Stromal cell of bone marrow (primary cell): ENCODE data around the gene ASB17.
A peak's percentile ranks its signal among the peaks of the same experiment; 100 is the strongest.
"Not testable (repeated sequence)": the region's sequence is repeated elsewhere in the genome, so short reads cannot be mapped to it uniquely, and the experiment has no call there.

Experiments used
- DNase-seq: peaks from one replicate; pipeline ENCODE4 v3.0.0-alpha.2; 2012; ENCODE audit warnings: low read depth

Gene ASB17, protein sequence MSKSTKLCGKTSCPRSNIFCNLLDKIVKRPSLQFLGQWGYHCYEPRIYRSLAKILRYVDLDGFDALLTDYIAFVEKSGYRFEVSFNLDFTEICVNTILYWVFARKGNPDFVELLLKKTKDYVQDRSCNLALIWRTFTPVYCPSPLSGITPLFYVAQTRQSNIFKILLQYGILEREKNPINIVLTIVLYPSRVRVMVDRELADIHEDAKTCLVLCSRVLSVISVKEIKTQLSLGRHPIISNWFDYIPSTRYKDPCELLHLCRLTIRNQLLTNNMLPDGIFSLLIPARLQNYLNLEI

DNA sequence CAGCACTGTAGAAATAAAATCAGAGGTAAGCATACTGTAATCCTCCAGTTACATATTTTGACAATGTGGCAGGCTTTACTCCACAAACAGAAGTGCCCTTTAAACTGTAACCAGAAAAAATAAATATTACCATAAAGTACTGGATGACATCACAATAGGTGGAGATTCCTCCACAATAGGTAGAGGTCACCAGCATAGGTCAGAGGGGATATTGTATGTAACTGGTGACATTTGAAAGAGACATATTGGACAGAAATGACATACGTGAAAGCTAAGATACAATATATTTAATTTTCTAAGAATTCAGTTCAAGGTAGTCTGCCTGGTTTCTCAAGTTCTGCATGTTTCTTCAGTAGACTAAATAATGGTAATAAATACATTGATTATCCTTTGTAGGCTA is at the start of gene ASB17:
Gene ASB17 (minus strand): TSS at position 101 of the 400 bp plus-strand sequence. CDS start 113 bp downstream, outside the sequence.
- no peak for DNase-seq

DNA sequence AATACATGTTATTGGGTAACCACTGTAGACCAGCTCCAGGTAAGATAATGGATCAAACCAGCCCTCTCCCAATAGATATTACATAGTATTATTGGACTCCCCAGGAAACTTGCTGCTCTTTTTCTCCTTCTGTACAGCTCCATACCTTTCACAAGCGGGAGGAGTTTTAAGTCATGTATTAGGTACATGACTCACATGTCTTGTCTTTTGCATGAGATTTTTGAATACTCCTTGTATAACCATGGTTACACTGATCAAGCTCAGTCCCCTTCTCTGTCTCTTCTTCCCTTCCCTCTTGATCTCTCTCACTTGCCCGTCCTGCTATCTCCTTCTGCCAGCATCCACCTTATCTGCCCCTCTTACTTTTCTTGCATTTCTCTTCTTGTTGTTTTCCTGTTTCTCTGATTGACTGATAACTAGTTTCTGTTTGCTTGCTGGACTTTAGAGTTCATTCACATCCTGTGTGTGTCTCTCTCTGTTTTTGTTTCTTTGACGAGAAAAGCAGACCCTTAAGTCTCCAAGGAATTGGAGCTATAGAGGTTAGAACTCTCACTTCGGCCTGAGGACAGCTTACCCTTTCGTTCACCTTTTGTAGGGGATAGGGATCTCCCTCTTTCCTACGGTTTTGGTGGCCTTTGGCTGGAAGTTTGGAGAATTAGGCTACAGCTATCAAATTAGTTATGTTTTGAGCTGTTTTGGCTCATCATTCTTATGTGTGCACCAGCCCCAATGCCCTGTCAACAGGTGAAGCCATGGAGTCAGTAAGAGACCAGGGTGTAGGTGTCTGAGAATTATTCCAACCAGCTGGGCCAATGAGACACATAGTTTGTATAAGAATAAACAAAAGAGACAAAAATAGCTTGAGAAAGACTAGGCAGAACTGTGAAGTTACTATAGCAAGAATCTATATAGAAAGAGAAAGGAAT is 49.0 kb upstream of the ASB17 start:
- no peak for DNase-seq

DNA sequence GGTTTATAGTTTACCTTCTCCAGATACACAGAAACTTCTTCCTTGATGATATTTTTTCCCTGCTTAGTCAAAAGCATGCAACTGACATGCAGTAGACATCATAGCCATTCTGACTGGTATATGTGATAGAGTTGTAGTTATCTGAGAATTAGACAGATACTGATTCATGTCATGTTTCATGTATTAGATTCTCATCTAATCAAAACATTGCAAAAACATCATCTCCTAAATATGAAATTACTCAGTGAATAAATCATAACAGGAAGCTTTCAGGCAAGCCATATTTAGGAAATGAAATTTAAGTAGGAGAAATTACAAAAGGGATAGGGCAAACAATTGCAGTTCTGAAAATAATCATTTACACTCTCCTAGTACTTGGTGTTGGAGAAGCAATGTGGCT is 38.4 kb upstream of the ASB17 start:
- no peak for DNase-seq

DNA sequence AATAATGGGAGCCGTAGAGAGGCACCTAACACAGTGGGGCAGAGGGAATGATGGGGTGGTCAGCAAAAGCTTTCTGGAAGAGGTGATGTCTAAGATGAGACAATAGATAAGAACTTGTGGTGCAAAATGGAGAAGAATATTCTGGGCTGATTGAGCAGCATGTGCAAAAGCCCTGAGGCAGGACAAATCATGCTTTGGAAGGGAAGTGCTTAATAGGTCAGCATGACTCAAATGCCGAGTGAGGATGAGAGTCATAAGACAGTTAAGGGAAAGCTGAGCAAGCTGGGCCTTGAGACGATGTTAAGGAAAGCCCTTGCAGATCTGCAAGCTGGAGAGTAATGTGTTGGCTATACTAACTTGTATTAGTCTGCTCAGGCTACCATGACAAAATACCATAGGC is 37.3 kb upstream of the ASB17 start:
- no peak for DNase-seq

DNA sequence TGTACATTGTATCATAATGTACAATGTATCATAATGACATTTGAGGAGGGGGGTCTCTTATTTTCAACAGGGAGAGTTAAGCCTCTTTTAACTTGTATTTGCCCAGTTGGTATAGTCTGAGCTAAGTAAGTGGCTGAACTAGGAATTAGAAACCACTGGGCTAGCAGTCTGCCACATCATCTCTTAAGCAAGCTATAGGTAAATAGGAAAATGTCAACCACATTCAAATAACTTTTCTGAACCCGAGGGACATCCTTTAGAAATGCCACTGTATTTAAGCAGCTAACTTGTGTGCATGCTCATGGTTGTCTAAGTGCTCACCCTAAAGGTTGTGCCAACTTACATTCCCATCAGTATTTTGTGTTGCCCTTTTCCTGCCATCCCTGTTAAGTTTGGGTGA is 35.5 kb upstream of the ASB17 start:
- DNase-seq, result no peak

DNA sequence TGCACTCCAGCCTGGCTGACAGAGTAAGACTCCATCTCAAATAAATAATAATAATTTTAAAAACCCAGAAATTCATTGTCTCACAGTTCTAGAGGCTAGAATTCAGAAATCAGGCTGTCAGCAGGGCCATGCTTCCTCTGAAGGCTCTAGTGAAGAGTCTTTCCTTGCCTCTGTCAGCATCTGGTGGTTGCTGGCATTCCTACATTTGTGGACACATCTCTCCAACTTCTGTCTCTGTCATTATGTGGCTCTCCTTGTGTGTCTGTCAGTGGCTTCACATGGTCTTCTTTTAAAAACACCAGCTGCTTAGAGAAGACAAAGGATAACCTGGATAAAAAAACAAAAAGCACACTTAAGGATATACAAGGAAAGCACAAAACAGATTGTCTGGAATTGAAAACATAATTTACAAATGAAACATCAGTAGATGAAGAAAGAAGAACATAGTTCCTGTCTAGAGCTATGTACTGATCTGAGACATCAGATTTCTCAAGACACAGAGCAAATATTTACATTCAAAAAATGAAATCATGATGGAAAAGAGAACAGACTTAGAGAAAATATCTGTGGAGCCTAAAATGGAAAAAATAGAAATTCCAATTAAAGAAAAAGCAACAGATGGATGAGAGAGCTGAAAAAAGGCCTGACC is 32.7 kb upstream of the ASB17 start:
- no peak for DNase-seq

DNA sequence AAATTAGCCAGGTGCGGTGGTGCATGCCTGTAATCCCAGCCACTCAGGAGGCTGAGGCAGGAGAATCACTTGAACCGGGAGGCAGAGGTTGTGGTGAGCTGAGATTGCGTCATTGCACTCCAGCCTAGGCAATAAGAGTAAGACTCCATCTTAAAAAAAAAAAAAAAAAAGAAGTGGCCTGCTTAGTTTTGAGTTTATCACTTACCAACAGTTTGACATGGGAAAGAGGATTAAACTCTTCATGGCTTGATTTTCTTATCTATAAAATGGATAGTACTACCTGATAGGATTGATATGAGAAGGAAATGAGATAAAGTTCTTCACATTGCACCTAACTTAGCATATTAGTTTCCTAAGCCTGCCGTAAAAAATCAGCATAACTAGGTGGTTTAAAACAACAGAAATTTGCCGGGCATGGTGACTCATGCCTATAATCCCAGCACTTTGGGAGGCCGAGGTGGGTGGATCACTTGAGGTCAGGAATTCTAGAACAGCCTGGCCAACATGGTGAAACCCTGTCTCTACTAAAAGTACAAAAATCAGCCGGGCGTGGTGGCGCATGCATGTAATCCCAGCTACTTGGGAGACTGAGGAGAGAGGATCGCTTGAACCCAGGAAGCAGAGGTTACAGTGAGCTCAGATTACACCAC is 32.0 kb upstream of the ASB17 start:
- DNase-seq, result peak; percentile 12

DNA sequence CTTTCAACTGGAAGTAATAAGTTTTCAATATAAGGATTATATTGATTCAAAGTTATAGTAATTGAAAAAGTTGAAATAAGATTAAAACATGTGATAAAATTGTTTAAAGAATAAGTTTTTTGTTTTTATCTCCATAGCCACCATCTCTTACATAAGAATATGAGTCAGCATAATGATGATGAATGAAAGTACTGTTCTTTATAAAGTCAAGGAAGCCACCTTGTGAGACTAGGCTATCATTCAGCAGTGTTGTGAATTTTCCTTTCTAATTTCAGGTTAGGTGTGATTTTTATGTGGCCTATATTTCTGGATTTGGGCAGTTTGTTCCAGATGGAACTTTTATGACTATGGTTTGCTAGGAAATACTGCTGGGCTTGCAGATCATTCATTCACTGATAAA is 22.4 kb upstream of the ASB17 start:
- DNase-seq, result peak; percentile 19

DNA sequence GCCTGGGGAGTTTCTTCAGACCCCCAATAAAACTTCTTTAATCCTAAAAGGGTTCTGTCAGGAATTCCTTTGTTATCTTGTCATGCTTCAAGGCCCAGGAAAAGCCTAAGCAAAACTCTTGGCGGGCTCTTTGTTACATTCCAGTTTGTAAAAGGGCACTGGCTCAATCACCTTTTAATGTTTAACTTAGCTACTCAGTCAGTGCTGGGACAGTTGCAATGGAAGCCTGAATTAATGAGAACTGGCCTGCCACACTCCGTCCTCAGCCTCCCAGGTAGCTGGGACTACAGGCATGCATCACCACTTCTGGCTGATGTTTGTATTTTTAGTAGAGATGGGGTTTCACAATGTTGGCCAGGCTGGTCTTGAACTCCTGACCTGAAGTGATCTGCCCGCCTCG is 21.3 kb upstream of the ASB17 start:
- DNase-seq, result no peak

DNA sequence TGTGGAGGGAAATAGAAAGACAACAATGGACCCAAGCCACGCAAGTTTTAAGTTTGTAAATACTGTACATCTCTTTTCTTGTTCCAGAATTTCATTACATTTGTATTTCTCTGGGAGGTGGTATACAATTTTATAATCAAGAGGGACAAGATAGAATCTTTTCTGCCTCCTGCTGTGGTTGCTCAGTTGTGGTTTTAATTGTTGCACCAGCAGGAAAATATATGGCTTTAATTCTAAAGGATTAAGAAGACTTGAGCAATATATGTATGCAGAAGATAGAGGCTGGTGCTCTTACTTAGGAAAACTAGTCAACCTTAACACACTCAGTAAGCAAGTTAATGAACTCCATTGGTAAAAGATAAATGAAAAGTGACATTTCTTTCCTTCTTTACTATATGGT is 19.8 kb upstream of the ASB17 start:
- DNase-seq, result no peak

DNA sequence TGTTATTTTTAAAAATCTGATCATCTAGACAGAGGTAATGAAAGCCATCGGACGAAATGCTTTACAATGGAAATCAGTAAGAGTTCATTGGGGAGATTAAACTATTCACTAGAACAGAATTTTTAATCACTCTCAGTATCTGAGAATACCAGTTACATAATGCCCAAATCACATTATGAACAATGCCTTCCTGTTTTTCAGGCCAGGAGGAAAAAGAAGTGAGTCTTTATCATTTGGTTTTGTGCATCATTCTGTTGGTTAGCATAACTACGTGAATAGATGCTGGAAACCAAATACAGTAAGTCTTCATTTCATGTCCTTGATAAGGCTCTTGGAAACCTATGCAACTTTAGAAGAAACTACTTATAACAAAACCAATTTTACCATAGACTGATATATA is 18.0 kb upstream of the ASB17 start:
- no peak for DNase-seq

DNA sequence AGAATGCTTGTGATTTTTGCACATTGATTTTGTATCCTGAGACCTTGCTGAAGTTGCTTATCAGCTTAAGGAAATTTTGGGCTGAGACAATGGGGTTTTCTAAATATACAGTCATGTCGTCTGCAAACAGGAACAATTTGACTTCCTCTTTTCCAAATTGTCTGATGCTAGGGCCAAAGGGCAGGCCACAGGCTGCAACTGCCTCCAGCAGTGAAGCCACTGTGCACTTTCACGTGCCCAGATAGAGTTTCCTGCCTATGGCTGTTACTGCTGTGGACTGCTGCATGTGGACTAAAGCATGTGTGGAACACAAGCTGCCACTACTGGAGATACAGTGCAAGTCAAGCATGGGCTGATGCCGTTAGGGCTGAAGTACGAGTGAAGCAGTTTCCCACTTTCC is 10.8 kb upstream of the ASB17 start:
- not testable (repeated sequence) for DNase-seq

DNA sequence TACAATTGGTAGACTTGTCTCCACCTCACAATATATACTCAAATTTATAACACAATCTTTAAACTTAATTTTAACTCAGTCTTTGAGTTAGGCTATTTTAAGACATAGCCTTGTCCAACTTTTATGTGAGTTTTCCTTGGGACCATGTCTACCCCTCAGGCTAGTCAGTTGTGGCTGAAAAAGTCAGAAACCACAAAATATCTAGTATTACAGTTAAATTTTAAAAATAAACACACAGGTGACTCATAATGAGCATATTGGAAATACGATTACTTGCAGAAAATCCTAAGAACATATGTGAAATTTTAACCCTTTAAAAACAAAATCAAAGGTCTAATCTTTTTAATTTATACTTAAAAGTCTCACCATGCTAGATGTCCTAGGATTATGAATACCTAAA is 4.8 kb upstream of the ASB17 start:
- DNase-seq, result peak; percentile 9

DNA sequence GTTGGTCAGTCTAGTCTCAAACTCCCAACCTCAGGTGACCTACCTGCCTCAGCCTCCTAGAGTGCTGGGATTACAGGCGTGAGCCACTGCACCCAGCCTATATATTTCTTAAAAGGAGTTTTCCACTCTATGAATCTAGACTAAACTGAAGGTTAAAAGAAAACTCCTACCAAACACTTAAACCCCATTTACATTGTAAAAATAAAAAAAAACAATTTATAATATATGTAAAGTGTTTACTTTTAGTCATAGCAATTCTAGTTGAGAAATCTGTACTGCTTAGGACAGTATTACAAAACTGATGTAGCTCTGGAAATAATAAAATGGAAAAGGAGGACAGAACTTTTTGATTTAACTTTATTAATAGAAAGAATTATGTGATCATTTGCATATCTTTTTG is 9.5 kb downstream of the ASB17 start:
- no peak for DNase-seq

DNA sequence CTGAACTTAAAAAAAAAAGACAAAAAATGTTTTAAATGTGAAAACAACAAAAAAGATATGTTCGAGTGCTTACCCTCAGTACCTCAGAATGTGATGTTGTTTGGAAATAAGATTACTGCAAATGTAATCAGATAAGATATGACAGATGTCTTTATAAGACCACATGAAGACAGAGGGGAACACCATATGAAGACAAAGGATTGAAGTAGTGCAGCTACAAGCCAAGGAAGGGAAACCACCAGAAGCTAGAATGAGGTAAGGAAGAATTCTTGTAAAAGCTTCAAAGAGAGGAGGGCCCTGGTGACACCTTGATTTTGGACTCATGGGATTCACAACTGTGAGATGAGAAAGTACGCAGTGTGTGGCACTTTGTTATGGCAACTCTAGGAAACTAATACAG is 15.4 kb downstream of the ASB17 start:
- no peak for DNase-seq

DNA sequence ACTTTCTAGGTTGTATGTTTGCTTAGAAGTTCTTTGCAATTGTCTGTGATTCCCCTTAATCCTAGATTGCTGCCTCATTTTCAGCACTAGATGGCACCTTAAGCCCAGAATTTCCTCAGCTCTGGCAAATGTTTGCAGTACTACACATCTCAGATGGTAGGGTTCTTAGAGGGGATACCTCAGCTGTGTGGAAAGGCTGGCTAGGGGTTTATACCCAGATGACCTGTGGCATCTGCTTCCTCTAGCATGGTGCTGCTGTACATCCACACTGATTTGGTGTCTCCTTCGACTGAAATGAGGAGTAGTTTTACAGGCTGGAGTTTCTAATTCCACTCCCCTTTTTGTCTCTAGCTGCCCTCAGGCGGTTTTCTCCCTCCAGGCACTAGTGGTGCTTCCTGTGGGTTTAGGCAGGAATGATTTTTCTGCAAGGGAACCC is 23.5 kb downstream of the ASB17 start:
- peak; percentile 25 for DNase-seq

DNA sequence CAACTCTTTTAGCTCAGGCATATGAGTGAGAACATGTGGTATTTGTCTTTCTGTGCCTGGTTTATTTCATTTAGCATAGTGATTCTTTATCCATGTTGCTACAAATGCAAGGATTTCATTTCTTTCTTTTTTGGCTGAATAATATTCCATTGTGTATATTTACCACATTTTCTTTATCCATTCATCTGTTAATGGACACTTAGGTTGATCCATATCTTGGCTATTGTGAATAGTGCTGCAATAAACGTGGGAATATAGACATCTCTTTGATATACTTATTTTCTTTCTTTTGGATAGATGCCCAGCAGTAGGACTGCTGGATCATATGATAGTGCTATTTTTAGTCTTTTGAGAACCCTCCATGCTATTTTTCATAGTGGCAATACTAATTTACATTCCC is 30.8 kb downstream of the ASB17 start:
- DNase-seq, result no peak

DNA sequence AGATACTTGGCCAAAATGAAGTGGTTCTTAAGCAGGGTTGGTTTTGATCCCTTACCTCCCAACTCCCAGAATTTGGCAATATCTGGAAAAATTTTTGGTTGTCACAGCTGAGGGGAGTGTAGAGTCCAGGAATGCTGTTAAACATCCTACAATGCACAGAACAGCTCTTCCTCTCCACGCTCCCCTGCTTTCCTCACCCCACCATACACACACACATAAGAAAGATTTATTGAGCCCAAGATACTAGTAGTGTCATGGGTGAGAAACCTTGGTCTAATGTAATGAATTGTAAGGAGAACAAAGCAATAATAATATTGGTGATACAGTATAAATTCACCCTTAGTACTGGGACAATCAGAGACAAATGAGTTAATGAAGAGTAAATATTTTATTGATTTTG is 47.8 kb downstream of the ASB17 start:
- no peak for DNase-seq

DNA sequence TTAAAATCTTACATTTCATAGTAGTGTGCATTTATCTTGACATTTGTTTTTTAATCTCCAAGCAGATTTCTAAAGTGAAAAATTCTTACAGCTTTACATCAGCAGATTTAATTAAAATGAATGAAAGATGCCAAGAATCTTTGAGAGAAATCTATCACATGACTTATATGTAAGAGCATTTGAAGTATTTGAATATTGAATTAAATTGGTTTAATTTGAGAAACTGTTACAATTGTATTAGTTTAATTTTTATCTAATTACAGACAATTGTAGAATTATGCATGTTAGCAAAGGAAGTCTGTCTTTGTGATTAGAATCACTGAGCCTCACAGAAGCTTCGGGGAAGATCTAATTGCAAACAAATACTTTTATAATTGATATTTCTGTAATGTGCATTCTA is 52.2 kb downstream of the ASB17 start:
- no peak for DNase-seq

DNA sequence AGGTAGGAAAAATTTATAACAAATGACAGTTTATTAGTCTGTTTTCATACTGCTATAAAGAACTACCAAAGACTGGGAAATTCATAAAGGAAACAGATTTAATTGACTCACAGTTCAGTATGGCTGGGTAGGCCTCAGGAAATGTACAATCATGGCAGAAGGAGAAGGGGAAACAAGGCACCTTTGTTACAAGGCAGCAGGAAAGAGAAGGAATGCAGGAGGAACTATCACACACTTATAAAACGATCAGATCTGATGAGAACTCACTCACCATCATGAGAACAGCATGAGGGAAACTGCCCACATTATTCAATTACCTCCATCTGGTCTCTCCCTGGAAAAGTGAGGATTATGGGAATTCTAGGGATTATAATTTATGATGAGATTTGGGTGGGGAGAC is 61.3 kb downstream of the ASB17 start:
- DNase-seq, result no peak
